ENCODE measurements around the gene HOXA9.

HOXA9 gene

DNA sequence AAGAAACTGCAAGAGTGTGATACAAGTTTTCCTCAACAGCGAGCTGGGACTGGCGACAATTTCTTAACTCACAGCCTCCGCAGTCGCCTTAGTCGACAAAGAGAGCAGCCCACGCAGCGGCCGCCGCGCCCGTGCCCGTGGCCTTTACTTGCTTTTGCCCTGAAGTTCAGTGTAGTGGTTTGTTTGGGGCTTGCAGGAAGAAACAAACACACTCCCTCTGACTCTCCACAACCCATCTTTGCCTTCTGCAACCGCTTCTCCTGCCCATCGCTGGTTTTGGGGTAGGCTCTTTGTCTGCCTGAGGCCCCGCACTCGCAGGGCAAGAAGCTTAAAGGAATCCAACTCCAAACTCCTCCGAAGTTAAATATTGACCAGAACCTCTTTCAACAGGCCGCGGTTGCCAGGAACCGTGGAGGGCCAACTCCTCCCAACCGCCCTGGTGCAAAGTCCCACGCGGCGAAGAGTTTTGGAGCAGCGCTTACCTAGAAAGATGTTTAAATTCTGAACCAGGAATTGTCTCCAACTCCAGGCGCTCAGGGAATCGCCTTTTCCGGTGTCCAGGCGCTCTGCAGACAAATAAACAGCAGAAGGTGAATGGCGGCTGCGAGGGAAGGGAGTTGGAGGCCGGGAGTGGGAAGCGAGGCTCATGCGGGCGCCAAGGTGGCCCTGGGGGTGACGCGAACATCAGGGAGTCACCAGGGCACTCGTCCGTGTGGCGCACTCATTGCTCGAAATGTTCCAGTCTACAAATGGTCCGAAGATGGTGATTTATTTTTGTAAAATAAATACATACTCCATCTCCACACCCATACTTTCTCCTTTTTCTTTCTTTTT, 43.0 kb downstream of the HOXA9 start:
- no peak for DNase-seq (ENCODE audit: low spot score)
- no peak overlapping the region for H2BK15ac ChIP-seq (ENCODE audit: low read length)
- H3K79me1 ChIP-seq (ENCODE audit: low read depth, low read length) = no peaks in the 10 kb centered on the region
- H2AFZ ChIP-seq (ENCODE audit: low read length) = peak overlapping the region; percentile 18
- H3K4me1 ChIP-seq (ENCODE audit: control insufficient read depth in 2 of 2, insufficient read depth in 1 of 2, low read depth in 1 of 2, low read length in 2 of 2) = no peaks in the 10 kb centered on the region
- no peak overlapping the region for H2AK5ac ChIP-seq (ENCODE audit: low read depth, low read length)
- H2BK12ac ChIP-seq (ENCODE audit: low read length) = no peak overlapping the region
- no peak overlapping the region for H3K14ac ChIP-seq (ENCODE audit: low read length)
- H3K27ac ChIP-seq (replicated peaks; ENCODE audit: low read length) = no peak overlapping the region
- H3K36me3 ChIP-seq (replicated peaks in 1 of 2; ENCODE audit: control insufficient read depth in 2 of 2, insufficient read depth in 2 of 2, low read length in 2 of 2) = no peaks in the 10 kb centered on the region
- no peak overlapping the region for H3K9ac ChIP-seq (ENCODE audit: low read depth, low read length, poor library complexity)
- H4K91ac ChIP-seq (ENCODE audit: low read depth, low read length, poor library complexity) = no peak overlapping the region
- H3K4me3 ChIP-seq (ENCODE audit: low read length in 2 of 2) = no peak overlapping the region
- H2BK5ac ChIP-seq (ENCODE audit: low read length) = no peak overlapping the region
- WGBS, 2 donors (ENCODE audit: extremely low coverage in 2 of 2, insufficient read length in 2 of 2, insufficient replicate concordance in 1 of 2) = no CpG with 5 or more reads among the region's 42 CpGs
- H3K27me3 ChIP-seq (ENCODE audit: control insufficient read depth in 3 of 3, insufficient read depth in 3 of 3, low read depth in 1 of 3, low read length in 3 of 3) = peaks cover 47 to 99% (median 96%) of the 10 kb centered on the region in 3 experiments
- no peak overlapping the region for H4K8ac ChIP-seq (ENCODE audit: low read depth, low read length)
- no peak overlapping the region for H2BK120ac ChIP-seq (ENCODE audit: low read depth, low read length)
- H3K9me3 ChIP-seq (replicated peaks in 1 of 2; ENCODE audit: control insufficient read depth in 2 of 2, insufficient read depth in 1 of 2, low read depth in 1 of 2, low read length in 2 of 2) = peaks cover 0 to 4% of the 10 kb centered on the region in 2 donors
- H3K23ac ChIP-seq (ENCODE audit: low read depth, low read length, poor library complexity) = peak overlapping the region; percentile 75
- no peak overlapping the region for H3K18ac ChIP-seq (ENCODE audit: low read length)
- H3K4ac ChIP-seq (ENCODE audit: low read length) = no peak overlapping the region
- H3K4me2 ChIP-seq (ENCODE audit: insufficient read depth, low read length, poor library complexity, severe bottlenecking) = no peak overlapping the region

GRCh38 chr7:27121684-27122076, 43.7 kb downstream of the HOXA9 start:
- H2BK5ac ChIP-seq (ENCODE audit: low read length) = no peak overlapping the region
- H2AK5ac ChIP-seq (ENCODE audit: low read depth, low read length) = no peak overlapping the region
- no peak overlapping the region for H2BK15ac ChIP-seq (ENCODE audit: low read length)
- no peak overlapping the region for H3K4me3 ChIP-seq (ENCODE audit: low read length in 2 of 2)
- no peak overlapping the region for H2AFZ ChIP-seq (ENCODE audit: low read length)
- peaks cover 0 to 4% of the 10 kb centered on the region in 2 donors for H3K9me3 ChIP-seq (replicated peaks in 1 of 2; ENCODE audit: control insufficient read depth in 2 of 2, insufficient read depth in 1 of 2, low read depth in 1 of 2, low read length in 2 of 2)
- no peak overlapping the region for H3K4me2 ChIP-seq (ENCODE audit: insufficient read depth, low read length, poor library complexity, severe bottlenecking)
- DNase-seq (ENCODE audit: low spot score) = no peak
- H3K9ac ChIP-seq (ENCODE audit: low read depth, low read length, poor library complexity) = no peak overlapping the region
- H3K27ac ChIP-seq (replicated peaks; ENCODE audit: low read length) = no peak overlapping the region
- H3K4ac ChIP-seq (ENCODE audit: low read length) = no peak overlapping the region
- H3K79me1 ChIP-seq (ENCODE audit: low read depth, low read length) = no peaks in the 10 kb centered on the region
- WGBS, 2 donors (ENCODE audit: extremely low coverage in 2 of 2, insufficient read length in 2 of 2, insufficient replicate concordance in 1 of 2) = no CpG with 5 or more reads among the region's 7 CpGs
- H3K27me3 ChIP-seq (ENCODE audit: control insufficient read depth in 3 of 3, insufficient read depth in 3 of 3, low read depth in 1 of 3, low read length in 3 of 3) = peaks cover 54 to 99% (median 97%) of the 10 kb centered on the region in 3 experiments
- no peak overlapping the region for H2BK120ac ChIP-seq (ENCODE audit: low read depth, low read length)
- H4K91ac ChIP-seq (ENCODE audit: low read depth, low read length, poor library complexity) = no peak overlapping the region
- no peaks in the 10 kb centered on the region for H3K4me1 ChIP-seq (ENCODE audit: control insufficient read depth in 2 of 2, insufficient read depth in 1 of 2, low read depth in 1 of 2, low read length in 2 of 2)
- H3K14ac ChIP-seq (ENCODE audit: low read length) = no peak overlapping the region
- H3K23ac ChIP-seq (ENCODE audit: low read depth, low read length, poor library complexity) = no peak overlapping the region
- no peak overlapping the region for H4K8ac ChIP-seq (ENCODE audit: low read depth, low read length)
- H3K36me3 ChIP-seq (replicated peaks in 1 of 2; ENCODE audit: control insufficient read depth in 2 of 2, insufficient read depth in 2 of 2, low read length in 2 of 2) = no peaks in the 10 kb centered on the region
- no peak overlapping the region for H3K18ac ChIP-seq (ENCODE audit: low read length)
- no peak overlapping the region for H2BK12ac ChIP-seq (ENCODE audit: low read length)

DNA sequence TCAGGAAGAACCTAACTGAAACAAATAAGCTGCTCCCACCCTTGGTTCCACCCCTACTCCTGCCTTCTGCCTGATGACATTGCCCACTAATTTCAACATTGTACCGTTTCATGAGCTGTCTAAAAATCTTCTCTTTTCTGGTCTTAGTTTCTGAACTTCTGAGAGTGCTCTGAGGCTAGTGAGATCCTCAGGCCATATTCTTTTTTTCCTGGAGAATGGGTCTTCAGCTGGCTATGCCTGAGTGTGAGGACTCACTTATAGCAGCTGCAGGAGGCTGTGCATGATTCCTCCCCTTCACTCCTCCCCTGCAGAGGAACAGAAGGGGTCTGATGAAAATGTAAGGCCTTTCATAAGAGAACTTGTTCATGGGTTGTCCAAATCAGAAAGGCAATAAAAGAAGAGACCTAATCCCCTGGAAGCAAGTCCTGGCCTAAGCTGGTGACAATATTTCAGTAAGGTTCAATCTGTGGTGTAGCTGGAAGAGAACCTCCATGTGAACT, 45.9 kb downstream of the HOXA9 start:
- Histone ChIP-seq H3K4me2 (ENCODE audit: insufficient read depth, low read length, poor library complexity, severe bottlenecking) (no peak overlapping the region), H3K27ac (replicated peaks; ENCODE audit: low read length) (no peak overlapping the region), H3K4me3 (ENCODE audit: low read length in 2 of 2) (no peak overlapping the region), H3K36me3 (replicated peaks in 1 of 2; ENCODE audit: control insufficient read depth in 2 of 2, insufficient read depth in 2 of 2, low read length in 2 of 2) (no peaks in the 10 kb centered on the region), H3K9ac (ENCODE audit: low read depth, low read length, poor library complexity) (no peak overlapping the region), H3K18ac (ENCODE audit: low read length) (no peak overlapping the region), H2BK120ac (ENCODE audit: low read depth, low read length) (no peak overlapping the region), H3K14ac (ENCODE audit: low read length) (no peak overlapping the region), H3K9me3 (replicated peaks in 1 of 2; ENCODE audit: control insufficient read depth in 2 of 2, insufficient read depth in 1 of 2, low read depth in 1 of 2, low read length in 2 of 2) (peaks cover 0 to 4% of the 10 kb centered on the region in 2 donors), H2BK5ac (ENCODE audit: low read length) (no peak overlapping the region), H3K4ac (ENCODE audit: low read length) (no peak overlapping the region), H3K4me1 (ENCODE audit: control insufficient read depth in 2 of 2, insufficient read depth in 1 of 2, low read depth in 1 of 2, low read length in 2 of 2) (no peaks in the 10 kb centered on the region), H2BK15ac (ENCODE audit: low read length) (no peak overlapping the region), H4K91ac (ENCODE audit: low read depth, low read length, poor library complexity) (no peak overlapping the region), H3K23ac (ENCODE audit: low read depth, low read length, poor library complexity) (no peak overlapping the region), H2AK5ac (ENCODE audit: low read depth, low read length) (no peak overlapping the region), H2BK12ac (ENCODE audit: low read length) (no peak overlapping the region), H3K27me3 (ENCODE audit: control insufficient read depth in 3 of 3, insufficient read depth in 3 of 3, low read depth in 1 of 3, low read length in 3 of 3) (peaks cover 63 to 98% (median 97%) of the 10 kb centered on the region in 3 experiments), H2AFZ (ENCODE audit: low read length) (no peak overlapping the region), H3K79me1 (ENCODE audit: low read depth, low read length) (no peaks in the 10 kb centered on the region), H4K8ac (ENCODE audit: low read depth, low read length) (no peak overlapping the region)
- DNase-seq (ENCODE audit: low spot score) = no peak
- no CpG with 5 or more reads among the region's 1 CpG for WGBS, 2 donors (ENCODE audit: extremely low coverage in 2 of 2, insufficient read length in 2 of 2, insufficient replicate concordance in 1 of 2)

GRCh38 chr7:27118580-27118979, 46.8 kb downstream of the HOXA9 start:
- peaks cover 0 to 4% of the 10 kb centered on the region in 2 donors for H3K9me3 ChIP-seq (replicated peaks in 1 of 2; ENCODE audit: control insufficient read depth in 2 of 2, insufficient read depth in 1 of 2, low read depth in 1 of 2, low read length in 2 of 2)
- H3K27ac ChIP-seq (replicated peaks; ENCODE audit: low read length) = no peak overlapping the region
- no peak overlapping the region for H3K14ac ChIP-seq (ENCODE audit: low read length)
- H2BK5ac ChIP-seq (ENCODE audit: low read length) = no peak overlapping the region
- no peak for DNase-seq (ENCODE audit: low spot score)
- WGBS, 2 donors (ENCODE audit: extremely low coverage in 2 of 2, insufficient read length in 2 of 2, insufficient replicate concordance in 1 of 2) = no CpG with 5 or more reads among the region's 3 CpGs
- H3K4me3 ChIP-seq (ENCODE audit: low read length in 2 of 2) = no peak overlapping the region
- no peak overlapping the region for H2AFZ ChIP-seq (ENCODE audit: low read length)
- no peak overlapping the region for H4K8ac ChIP-seq (ENCODE audit: low read depth, low read length)
- no peak overlapping the region for H3K18ac ChIP-seq (ENCODE audit: low read length)
- no peaks in the 10 kb centered on the region for H3K36me3 ChIP-seq (replicated peaks in 1 of 2; ENCODE audit: control insufficient read depth in 2 of 2, insufficient read depth in 2 of 2, low read length in 2 of 2)
- no peak overlapping the region for H3K4me2 ChIP-seq (ENCODE audit: insufficient read depth, low read length, poor library complexity, severe bottlenecking)
- H3K4ac ChIP-seq (ENCODE audit: low read length) = no peak overlapping the region
- H3K4me1 ChIP-seq (ENCODE audit: control insufficient read depth in 2 of 2, insufficient read depth in 1 of 2, low read depth in 1 of 2, low read length in 2 of 2) = no peaks in the 10 kb centered on the region
- no peak overlapping the region for H4K91ac ChIP-seq (ENCODE audit: low read depth, low read length, poor library complexity)
- H2AK5ac ChIP-seq (ENCODE audit: low read depth, low read length) = no peak overlapping the region
- H3K9ac ChIP-seq (ENCODE audit: low read depth, low read length, poor library complexity) = no peak overlapping the region
- H3K23ac ChIP-seq (ENCODE audit: low read depth, low read length, poor library complexity) = no peak overlapping the region
- no peak overlapping the region for H2BK120ac ChIP-seq (ENCODE audit: low read depth, low read length)
- no peaks in the 10 kb centered on the region for H3K79me1 ChIP-seq (ENCODE audit: low read depth, low read length)
- no peak overlapping the region for H2BK15ac ChIP-seq (ENCODE audit: low read length)
- H3K27me3 ChIP-seq (ENCODE audit: control insufficient read depth in 3 of 3, insufficient read depth in 3 of 3, low read depth in 1 of 3, low read length in 3 of 3) = peaks cover 61 to 95% (median 94%) of the 10 kb centered on the region in 3 experiments
- H2BK12ac ChIP-seq (ENCODE audit: low read length) = no peak overlapping the region
